DMS 273 treated with DMSO at 0.1 percent for 48 hours (cell line): Measurements from ENCODE around the gene CERS3.
"Not testable (repeated sequence)": the region's sequence is repeated elsewhere in the genome, so short reads cannot be mapped to it uniquely, and the experiment has no call there.

Experiments
- DNase-seq: peaks from one replicate; lab custom pipeline; 2025; lab: John Stamatoyannopoulos, UW

CERS3 gene

DNA sequence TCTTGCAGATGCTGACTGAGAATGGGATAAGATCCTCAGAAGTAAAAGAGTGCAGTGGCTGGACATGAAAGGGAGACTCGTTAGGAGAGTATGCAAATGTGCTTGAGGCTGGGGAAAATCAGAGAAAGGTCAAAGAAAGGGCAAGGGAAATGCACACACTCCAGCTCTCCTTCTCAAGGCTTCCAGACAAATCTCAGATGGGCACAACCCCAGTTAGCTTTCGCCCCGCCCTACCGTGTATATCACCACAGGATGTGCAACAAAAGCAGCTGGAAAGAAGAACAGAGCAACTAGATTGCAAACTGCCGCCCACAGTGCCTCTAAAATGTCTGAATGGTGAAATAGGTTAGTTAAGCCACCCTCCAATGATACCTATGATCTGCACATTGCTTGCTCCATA, 63.9 kb downstream of the CERS3 start:
- DNase-seq, result no peak

- DNase-seq, result no peak
These were observed 64.5 kb downstream of the CERS3 start for GRCh38 chr15:100464256-100464655.

DNA sequence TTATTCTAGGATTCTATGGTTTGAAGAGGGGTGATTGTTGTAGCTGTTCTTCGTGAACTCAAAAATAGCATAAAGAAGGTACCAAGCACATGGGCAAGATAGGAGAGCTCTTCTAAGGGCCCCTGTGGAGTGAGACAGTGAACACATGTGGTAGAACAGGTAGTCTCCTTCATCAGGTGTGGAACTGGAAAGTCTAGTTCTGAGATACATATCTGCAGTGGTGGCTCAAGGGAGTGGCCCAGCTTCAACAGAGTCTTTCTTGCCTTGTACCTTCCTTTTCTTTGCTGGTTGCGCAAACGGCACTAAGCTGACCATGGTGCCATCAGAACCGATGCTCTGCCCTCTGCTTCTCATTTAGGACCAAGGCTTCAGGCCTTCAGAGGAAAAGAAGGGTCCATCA, 65.2 kb downstream of the CERS3 start:
- DNase-seq, result no peak

GRCh38 chr15:100461049-100461448, 67.7 kb downstream of the CERS3 start:
- no peak for DNase-seq

DNA sequence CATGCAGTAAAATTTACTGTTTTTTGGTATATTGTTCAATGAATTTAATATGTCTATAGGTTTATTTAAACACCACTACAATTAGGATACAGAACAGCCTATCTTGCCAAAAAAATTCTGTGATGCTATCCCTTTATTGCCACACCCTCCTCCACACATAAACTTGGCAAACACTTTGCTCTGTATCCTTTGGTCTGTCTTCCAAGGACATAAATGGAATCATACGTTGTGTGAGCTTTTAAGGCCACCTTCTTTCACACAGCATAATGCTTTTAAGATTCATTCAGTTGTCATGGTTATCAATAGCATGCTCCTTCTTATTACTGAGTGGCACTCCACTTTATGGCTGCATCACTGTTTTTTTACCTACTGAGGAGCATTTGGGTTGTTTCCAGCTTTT, 71.5 kb downstream of the CERS3 start:
- no peak for DNase-seq

DNA sequence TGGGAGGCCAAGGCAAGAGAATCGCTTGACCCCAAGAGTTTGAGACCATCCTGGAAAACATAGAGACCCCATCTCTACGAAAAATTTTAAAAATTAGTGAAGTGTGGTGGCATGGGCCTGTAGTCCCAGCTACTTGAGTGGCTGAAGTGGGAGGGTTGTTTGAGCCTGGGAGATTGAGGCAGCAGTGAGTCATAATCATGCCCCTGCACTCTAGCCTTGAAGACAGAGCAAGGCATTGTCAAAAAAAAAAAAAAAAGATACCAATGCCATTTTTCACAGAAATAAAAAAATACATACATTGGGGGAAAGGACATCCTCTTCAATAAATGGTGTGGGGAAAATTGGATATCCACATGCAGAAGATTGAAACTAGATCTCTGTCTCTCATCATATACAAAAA, 74.6 kb downstream of the CERS3 start:
- no peak for DNase-seq

DNA sequence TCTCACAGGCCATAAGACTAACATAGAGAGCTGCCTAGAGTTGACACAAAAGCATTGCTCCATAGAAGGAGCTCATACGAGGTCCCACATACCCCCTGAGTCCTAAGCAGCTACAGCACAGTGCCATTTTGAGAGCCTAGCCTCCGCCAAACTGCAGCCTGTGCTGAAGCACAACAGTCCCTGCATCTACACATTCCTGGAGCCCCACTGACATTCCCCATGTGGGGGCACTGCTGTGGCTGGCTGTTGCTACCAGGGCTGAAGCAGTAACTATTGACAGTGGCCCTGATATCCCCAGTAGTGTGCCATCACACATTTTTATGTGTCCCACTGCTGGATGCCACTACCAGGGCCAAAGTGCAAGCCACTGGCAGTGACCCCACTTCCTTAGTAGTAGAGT, 80.3 kb downstream of the CERS3 start:
- no peak for DNase-seq

DNA sequence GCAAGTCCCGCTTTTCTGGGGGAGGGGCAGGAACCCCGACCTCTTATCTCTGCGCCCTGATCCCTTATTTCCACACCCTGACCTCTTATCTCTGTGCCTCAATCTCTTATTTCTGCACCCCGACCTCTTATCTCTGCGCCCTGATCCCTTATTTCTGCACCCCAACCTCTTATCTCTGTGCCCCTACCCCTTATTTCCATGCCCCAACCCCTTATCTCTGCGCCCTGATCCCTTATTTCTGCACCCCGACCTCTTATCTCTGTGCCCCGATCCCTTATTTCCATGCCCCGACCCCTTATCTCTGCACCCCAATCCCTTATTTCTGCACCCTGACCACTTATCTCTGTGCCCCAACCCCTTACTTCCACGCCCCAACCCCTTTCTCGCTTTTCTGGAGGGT, 87.7 kb downstream of the CERS3 start:
- DNase-seq, result not testable (repeated sequence)

DNA sequence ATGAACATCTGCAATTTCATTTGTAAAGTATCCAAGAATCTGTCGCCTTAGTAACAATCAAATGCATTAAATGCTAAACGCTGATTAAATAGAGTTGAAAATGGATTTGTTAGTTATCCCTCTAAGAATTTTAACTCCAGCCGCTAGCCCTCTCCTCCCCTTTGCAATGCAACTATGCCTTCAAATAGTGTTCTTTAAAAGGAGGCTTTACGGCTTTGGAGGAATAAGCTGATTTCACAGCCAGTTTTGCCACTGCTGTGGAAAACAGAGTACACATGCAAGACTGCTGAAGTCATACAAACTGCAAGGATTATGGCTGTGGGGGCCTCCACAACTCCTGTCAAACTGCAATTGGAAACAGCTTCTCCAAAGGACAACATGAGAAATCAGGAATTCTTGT, 89.2 kb downstream of the CERS3 start:
- DNase-seq, result no peak

DNA sequence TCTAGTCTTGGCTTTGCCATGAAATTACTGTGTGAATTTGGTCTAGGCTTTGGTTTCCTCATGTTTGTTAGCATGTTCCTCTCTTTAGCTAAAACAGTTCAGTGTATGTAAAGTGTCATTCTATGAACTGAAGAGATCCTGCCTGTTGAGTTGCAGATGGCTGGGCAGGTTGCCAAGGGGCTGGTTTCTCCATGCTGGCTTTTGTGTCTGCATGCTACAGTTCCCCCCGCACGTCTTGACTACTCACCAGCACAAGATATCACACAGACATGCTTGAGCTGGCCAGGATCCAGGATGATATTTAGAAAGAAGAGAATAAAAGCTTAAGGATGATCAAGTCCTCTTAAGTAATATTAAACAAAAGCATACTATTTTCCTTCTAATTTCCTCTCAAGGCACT, 90.2 kb downstream of the CERS3 start:
- peak; percentile 49 for DNase-seq

DNA sequence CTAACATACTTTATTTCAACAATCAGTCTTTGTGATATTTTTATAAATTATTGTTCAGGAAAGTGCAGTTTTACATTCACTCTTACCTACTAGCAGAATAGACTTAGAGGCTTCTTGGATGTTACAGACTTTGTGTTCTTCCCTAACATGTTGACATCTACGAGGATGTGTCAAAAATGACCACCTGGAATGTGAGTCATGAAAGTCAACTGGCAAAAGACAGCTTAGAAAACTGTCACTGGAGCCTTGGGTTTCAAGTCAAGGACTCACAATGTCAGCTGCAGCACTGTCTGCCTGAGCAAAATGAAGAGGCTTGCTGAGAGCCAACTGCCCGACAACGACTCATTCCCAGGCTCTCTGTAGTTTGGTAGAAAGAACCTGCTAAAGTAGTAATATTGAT, 91.5 kb downstream of the CERS3 start:
- no peak for DNase-seq

GRCh38 chr15:100434561-100434960, 94.2 kb downstream of the CERS3 start:
- DNase-seq, result no peak

DNA sequence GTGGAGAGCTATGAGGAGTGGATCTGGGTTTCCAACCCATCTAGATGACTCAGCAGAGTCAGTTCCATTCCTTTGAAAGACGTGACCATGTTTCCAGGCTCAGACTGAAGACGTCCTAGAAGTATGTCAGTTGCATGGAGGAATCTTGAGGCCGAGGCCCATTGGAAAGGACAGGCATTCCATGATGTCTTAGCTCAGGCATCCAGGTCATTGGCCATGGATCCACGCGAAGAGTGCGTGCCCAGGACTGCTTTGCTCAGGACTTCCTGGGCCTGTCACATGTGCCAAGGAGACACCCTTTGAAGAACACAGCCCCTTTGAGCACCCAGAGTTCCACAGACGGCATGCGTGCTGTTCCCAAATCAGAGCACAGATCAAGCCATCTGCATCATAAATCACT, 94.7 kb downstream of the CERS3 start:
- no peak for DNase-seq

DNA sequence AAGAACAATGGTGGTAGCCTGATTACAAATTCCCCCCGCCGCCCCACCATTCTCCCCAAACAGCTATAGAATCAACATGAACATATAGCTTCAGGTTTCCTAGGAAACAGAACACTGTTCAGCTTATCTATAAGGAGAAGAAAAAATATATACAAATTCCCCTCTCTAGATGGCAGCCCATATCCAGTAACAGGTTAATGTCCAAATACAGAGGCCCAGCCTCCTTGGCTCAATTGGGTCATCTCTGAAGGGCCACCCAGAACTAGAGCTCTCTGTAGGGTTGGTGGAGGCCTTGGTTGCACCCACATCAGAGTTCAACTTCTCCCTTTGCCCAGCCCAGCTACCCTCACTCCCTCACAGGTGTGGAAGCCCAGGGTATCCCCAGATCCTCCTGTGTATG, 95.4 kb downstream of the CERS3 start:
- DNase-seq, result no peak

- DNase-seq, result no peak
These were observed 98.3 kb downstream of the CERS3 start for GRCh38 chr15:100430411-100430810.

- DNase-seq, result no peak
These were observed 99.5 kb downstream of the CERS3 start for GRCh38 chr15:100429116-100429728.

DNA sequence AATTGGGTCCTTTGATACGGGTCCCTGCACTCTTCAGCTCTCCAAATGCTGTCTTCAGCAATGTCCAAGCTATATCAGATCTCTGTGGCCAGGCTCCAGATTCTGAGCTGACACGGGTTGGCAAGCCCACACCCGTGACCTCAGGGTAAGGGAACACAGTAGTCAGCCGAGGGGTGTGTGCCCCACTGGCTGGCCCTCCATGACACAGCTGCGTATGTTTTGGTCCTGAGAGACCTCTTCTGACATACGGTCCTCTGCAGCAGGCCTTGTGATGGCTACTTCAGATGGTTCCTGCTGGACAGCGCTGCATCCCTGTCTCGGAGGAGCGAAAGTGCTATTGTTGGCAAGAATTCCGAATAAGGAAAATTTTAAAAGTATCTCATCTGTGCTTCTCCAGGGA, 101.8 kb downstream of the CERS3 start:
- no peak for DNase-seq

DNA sequence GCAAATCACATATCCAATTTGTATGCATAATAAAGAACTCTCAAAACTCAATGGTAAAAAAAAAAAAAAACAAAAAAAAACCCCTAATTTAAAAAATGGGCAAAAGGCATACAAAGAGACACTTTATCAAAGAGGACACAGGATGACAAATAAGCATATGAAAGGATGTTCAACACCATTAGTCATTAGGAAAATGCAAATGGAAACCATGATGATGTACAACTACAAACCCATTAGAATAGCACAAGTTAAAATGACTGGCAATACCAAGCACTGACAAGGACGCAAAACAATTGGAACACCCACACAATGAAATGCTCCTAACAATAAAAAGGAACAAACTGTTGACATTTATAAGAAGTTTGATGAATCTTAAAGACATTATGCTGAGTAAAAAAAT, 123.6 kb downstream of the CERS3 start:
- no peak for DNase-seq

DNA sequence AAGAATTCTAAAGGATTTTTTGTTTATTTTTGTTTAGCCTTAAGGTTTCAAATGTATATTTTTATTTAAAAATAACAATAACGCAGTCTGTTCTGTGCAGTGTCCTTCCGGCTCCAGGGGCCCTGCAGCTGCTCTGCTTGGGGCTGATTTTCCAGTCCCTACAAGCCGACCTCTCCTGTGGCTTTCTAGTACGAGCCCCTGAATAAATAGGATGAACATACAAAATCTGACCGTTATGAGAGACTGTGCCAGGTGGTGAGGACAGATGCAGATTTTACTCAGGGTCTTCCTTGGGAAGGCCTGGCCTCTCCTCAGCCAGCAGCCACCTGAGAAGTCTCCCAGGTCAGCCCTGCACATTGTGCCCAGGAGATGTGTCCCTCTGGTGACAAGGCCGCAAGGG, 127.8 kb downstream of the CERS3 start:
- DNase-seq, result no peak

GRCh38 chr15:100394736-100395440, 133.9 kb downstream of the CERS3 start:
- no peak for DNase-seq

GRCh38 chr15:100393008-100393407, 135.7 kb downstream of the CERS3 start:
- no peak for DNase-seq

DNA sequence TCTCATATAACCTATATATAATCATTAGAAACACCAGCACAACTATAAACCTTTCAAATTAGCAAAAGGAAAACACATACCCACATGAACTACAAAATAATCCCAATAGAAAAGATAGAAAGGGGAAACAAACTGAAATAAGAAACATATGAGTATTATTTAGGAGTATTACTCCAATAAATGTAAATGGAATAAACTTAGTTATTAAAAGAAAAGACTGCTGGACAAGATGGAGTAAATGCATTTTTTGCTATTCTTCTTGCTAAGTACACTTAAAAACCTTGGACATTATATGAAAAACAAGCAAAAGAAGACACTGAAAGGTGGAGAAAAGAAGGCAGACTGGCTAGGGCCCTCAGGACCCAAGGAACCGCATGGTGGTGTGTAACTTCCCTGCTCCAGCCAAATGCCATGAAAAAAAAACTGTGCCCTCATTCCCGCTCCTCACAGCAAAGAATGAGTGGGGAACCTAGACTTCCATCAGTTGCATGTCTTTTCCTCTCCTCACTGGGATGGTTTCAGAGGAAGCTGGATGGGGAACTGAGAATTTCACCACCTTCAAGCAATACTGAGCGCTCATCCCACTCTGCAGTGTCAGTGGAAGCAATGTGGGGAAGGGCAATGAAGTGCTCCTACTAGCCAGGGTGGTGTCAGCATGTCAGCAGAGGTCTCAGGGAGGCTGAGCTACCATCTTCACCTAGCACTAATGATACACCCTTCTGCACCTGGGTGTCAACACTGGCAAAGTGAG, 143.3 kb downstream of the CERS3 start:
- DNase-seq, result no peak

DNA sequence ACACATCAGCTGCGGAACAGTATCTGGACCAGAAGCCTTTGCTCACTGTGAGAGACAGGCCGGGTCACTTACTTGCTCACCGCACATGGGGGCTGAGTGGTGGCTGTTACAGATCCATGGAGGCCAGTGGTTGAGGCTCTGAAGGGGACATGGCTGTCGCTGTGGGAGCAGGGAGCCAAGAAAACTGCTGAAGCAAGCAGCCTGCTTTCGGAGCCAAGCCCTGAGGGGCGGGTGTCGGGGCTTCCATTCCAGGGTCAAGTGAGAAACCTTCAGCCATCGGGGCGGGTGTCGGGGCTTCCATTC, 144.7 kb downstream of the CERS3 start:
- no peak for DNase-seq
